ENCODE results near the gene SUCLG1. TPM values are rescaled to one million over a fixed set of nuclear protein-coding genes. Genes with fewer than 3 reads are reported as not detected.
"Not testable (repeated sequence)": the region's sequence is repeated elsewhere in the genome, so short reads cannot be mapped to it uniquely, and the experiment has no call there.

Gene SUCLG1
- total and polyA plus RNA-seq, 8 donors = 19.6 to 115 (median 93.0) TPM

- peaks cover 0 to 17% (median 6%) of the 10 kb centered on the region in 4 donors for H3K4me1 ChIP-seq
- H3K27ac ChIP-seq = no peak overlapping the region
- 74 to 94% (median 87%) methylated on average over 1 of the region's 1 CpG for WGBS, 5 donors
- no peak overlapping the region for H3K4me3 ChIP-seq
- DNase-seq = no peak
- TF ChIP-seq CTCF (IDR thresholded peaks at IDR 0.05) (no peak), EP300 (IDR thresholded peaks at IDR 0.05) (no peak), POLR2AphosphoS5 (IDR thresholded peaks at IDR 0.05) (no peak), POLR2A (IDR thresholded peaks at IDR 0.05) (no peak)
- H3K9me3 ChIP-seq = peaks cover 8 to 29% (median 12%) of the 10 kb centered on the region in 4 donors
- H3K27me3 ChIP-seq = no peaks in the 10 kb centered on the region
- intact Hi-C loops (cut with DNase I; ENCODE audit: low total_unique reads) = no loop called here
- H3K36me3 ChIP-seq = no peaks in the 10 kb centered on the region
Observed at GRCh38 chr2:84477886-84478285, 18.8 kb upstream of the SUCLG1 start.

- WGBS, 5 donors = 33 to 64% (median 48%) methylated on average over 4 of the region's 4 CpGs
- Histone ChIP-seq H3K27ac (no peak overlapping the region), H3K36me3 (no peaks in the 10 kb centered on the region), H3K4me1 (peaks cover 0 to 25% (median 14%) of the 10 kb centered on the region in 4 donors), H3K9me3 (peaks cover 8 to 42% (median 12%) of the 10 kb centered on the region in 4 donors), H3K27me3 (no peaks in the 10 kb centered on the region), H3K4me3 (no peak overlapping the region)
- DNase-seq = peak; percentile 60 to 65
- intact Hi-C loops (cut with DNase I; ENCODE audit: low total_unique reads) = no loop called here
- TF ChIP-seq POLR2A (IDR thresholded peaks at IDR 0.05) (no peak), CTCF (IDR thresholded peaks at IDR 0.05) (no peak), POLR2AphosphoS5 (IDR thresholded peaks at IDR 0.05) (no peak), EP300 (IDR thresholded peaks at IDR 0.05) (no peak)
Observed at GRCh38 chr2:84474176-84474575, 15.1 kb upstream of the SUCLG1 start.

GRCh38 chr2:84472856-84473565 lies 13.9 kb upstream of the SUCLG1 start:
- Histone ChIP-seq H3K4me1 (peaks cover 0 to 25% (median 14%) of the 10 kb centered on the region in 4 donors), H3K27me3 (no peaks in the 10 kb centered on the region), H3K9me3 (peaks cover 8 to 36% (median 12%) of the 10 kb centered on the region in 4 donors), H3K27ac (no peak overlapping the region), H3K4me3 (no peak overlapping the region), H3K36me3 (no peaks in the 10 kb centered on the region)
- WGBS, 5 donors = 22 to 64% (median 40%) methylated on average over 6 of the region's 6 CpGs
- TF ChIP-seq POLR2AphosphoS5 (IDR thresholded peaks at IDR 0.05) (no peak), POLR2A (IDR thresholded peaks at IDR 0.05) (no peak), CTCF (IDR thresholded peaks at IDR 0.05) (no peak), EP300 (IDR thresholded peaks at IDR 0.05) (no peak)
- intact Hi-C loops (cut with DNase I; ENCODE audit: low total_unique reads) = no loop called here
- no peak for DNase-seq

- H3K36me3 ChIP-seq; H3K4me3 ChIP-seq; H3K27ac ChIP-seq; intact Hi-C loops (cut with DNase I; ENCODE audit: low total_unique reads); H3K27me3 ChIP-seq: not testable (repeated sequence)
- peak in 1 of 2 donors; percentile 56 for DNase-seq
- whole genome bisulfite sequencing, 5 donors = 20 to 39% (median 30%) methylated on average over 2 of the region's 2 CpGs
- peaks cover 7 to 30% (median 8%) of the 10 kb centered on the region in 4 donors for H3K9me3 ChIP-seq
- peaks cover 0 to 25% (median 14%) of the 10 kb centered on the region in 4 donors for H3K4me1 ChIP-seq
Observed at GRCh38 chr2:84472423-84472822, 13.3 kb upstream of the SUCLG1 start.

GRCh38 chr2:84467389-84467788 lies 8.3 kb upstream of the SUCLG1 start:
- intact Hi-C loops (cut with DNase I; ENCODE audit: low total_unique reads) = no loop called here
- Histone ChIP-seq H3K4me1 (peaks cover 0 to 3% (median 2%) of the 10 kb centered on the region in 4 donors), H3K4me3 (no peak overlapping the region), H3K27me3 (no peaks in the 10 kb centered on the region), H3K36me3 (no peaks in the 10 kb centered on the region), H3K9me3 (peaks cover 0 to 13% (median 0%) of the 10 kb centered on the region in 4 donors), H3K27ac (no peak overlapping the region)
- no peak for DNase-seq
- 89 to 100% (median 95%) methylated on average over 1 of the region's 1 CpG for WGBS, 5 donors
- TF ChIP-seq CTCF (IDR thresholded peaks at IDR 0.05) (no peak), POLR2AphosphoS5 (IDR thresholded peaks at IDR 0.05) (no peak)
